HCT116 (cell line): ENCODE measurements around the gene GRIK4. TPM values are rescaled to one million over a fixed set of nuclear protein-coding genes. Genes with fewer than 3 reads are reported as not detected.

ENCODE experiments used
- ATAC-seq: fragments of 200-7000 bp; cut with Tn5 transposase; 2 replicates; pipeline ENCODE4 v1.9.1; 2020; ENCODE audit warnings: mild to moderate bottlenecking, moderate library complexity
- BruUV-seq: library from RNA; stranded (reverse); fragments of 400-500 nt; replicated peaks from 2 replicates; lab custom pipeline; 2021; lab: Mats Ljungman, UMichigan
- CTCF ChIA-PET: fragments of 300-600 bp; sonication (Branson Sonifier 250); formaldehyde crosslinking; loops from one replicate; lab custom pipeline; 2021; ENCODE audit warnings: antibody characterized with exemption; lab: Charles Lee
- POLR2A ChIA-PET: fragments of 300-600, 350-600 bp; sonication (Branson Sonifier 250); formaldehyde crosslinking; loops from one replicate; lab custom pipeline; 2021; ENCODE audit warnings: antibody characterized with exemption; lab: Charles Lee
- RAD21 ChIA-PET, 2 experiments: fragments of 300-600 bp; sonication (Branson Sonifier 250); formaldehyde crosslinking; loops; one replicate each; lab custom pipeline; 2023; ENCODE audit warnings: low total read pairs in 2 of 2; ENCODE audit not compliant: uncharacterized antibody in 2 of 2, unreplicated experiment in 2 of 2, low non-redundant PET in 1 of 2; lab: Charles Lee
- DNase-seq: peaks from one replicate; pipeline ENCODE4 v3.0.0-alpha.2; 2010; ENCODE audit warnings: low read depth, low spot score
- H2AFZ ChIP-seq: fragments of 200-600 bp; shearing (Covaris generic), sonication (generic); 2 replicates; pipeline ENCODE4 v1.6.1; 2017; ENCODE audit warnings: low read depth, mixed run types, mixed read lengths, antibody characterized with exemption, low read length; ENCODE audit not compliant: poor library complexity, severe bottlenecking
- H3K27ac ChIP-seq: 2 replicates; pipeline ENCODE4 v1.5.1; 2012; ENCODE audit warnings: low read depth, low read length
- H3K27me3 ChIP-seq: fragments of 200-600 bp; sonication (generic); 2 replicates; pipeline ENCODE4 v1.6.1; 2016; ENCODE audit warnings: mixed run types, low read length, mixed read lengths; ENCODE audit not compliant: insufficient read depth
- H3K36me3 ChIP-seq, 2 experiments: fragments of 200-500 bp in 1 of 2; fragments of 200-600 bp in 1 of 2; sonication (Bioruptor generic) in 1 of 2; sonication (generic) in 1 of 2; 2 replicates each; pipeline versions ENCODE4 v1.5.1 to v1.6.1; 2014 to 2016; ENCODE audit warnings: low read length in 2 of 2, inconsistent platforms in 1 of 2, mixed read lengths in 1 of 2, mixed run types in 1 of 2; ENCODE audit not compliant: insufficient read depth in 2 of 2, control insufficient read depth in 1 of 2
- H3K4me1 ChIP-seq, 2 experiments: fragments of 200-600 bp in 1 of 2; sonication (generic) in 1 of 2; 2 replicates each; pipeline versions ENCODE4 v1.5.1 to v1.6.1; 2012 to 2017; ENCODE audit warnings: low read length in 2 of 2, inconsistent platforms in 1 of 2, mild to moderate bottlenecking in 1 of 2, mixed read lengths in 1 of 2, mixed run types in 1 of 2, moderate library complexity in 1 of 2; ENCODE audit not compliant: insufficient read depth in 2 of 2, control insufficient read depth in 1 of 2
- H3K4me2 ChIP-seq: fragments of 200-600 bp; sonication (generic); 2 replicates; pipeline ENCODE4 v1.6.1; 2017; ENCODE audit warnings: mixed run types, low read length, mixed read lengths
- H3K4me3 ChIP-seq, 2 experiments: fragments of 200-600 bp in 1 of 2; sonication (generic) in 1 of 2; replicated peaks in 1 of 2; 2 replicates each; pipeline ENCODE4 v1.5.1; 2011 to 2016; ENCODE audit warnings: low read length in 2 of 2, control low read depth in 1 of 2, low read depth in 1 of 2, mild to moderate bottlenecking in 1 of 2, mixed read lengths in 1 of 2, mixed run types in 1 of 2
- H3K79me2 ChIP-seq: fragments of 200-600 bp; sonication (generic); 2 replicates; pipeline ENCODE4 v1.6.1; 2017; ENCODE audit warnings: mild to moderate bottlenecking, mixed run types, low read length, moderate library complexity, mixed read lengths; ENCODE audit not compliant: insufficient read depth
- H3K9ac ChIP-seq: fragments of 200-600 bp; sonication (generic); 2 replicates; pipeline ENCODE4 v1.6.1; 2016; ENCODE audit warnings: low read length, mixed read lengths
- H3K9me2 ChIP-seq: fragments of 200-600 bp; sonication (generic), shearing (Covaris generic); 2 replicates; pipeline ENCODE4 v1.6.1; 2017; ENCODE audit warnings: mixed run types, mild to moderate bottlenecking, moderate library complexity; ENCODE audit not compliant: insufficient read depth
- H3K9me3 ChIP-seq, 2 experiments: fragments of 200-500 bp in 1 of 2; fragments of 200-600 bp in 1 of 2; sonication (Bioruptor generic) in 1 of 2; sonication (generic) in 1 of 2; 2 replicates each; pipeline ENCODE4 v1.6.1; 2014 to 2017; ENCODE audit warnings: low read length in 2 of 2, mixed read lengths in 2 of 2, inconsistent platforms in 1 of 2, low read depth in 1 of 2, mild to moderate bottlenecking in 1 of 2, mixed run types in 1 of 2, moderate library complexity in 1 of 2; ENCODE audit not compliant: control insufficient read depth in 1 of 2, insufficient read depth in 1 of 2
- H4K20me1 ChIP-seq: fragments of 200-600 bp; sonication (generic), shearing (Covaris generic); 2 replicates; pipeline ENCODE4 v1.6.1; 2017; ENCODE audit warnings: mixed run types, mild to moderate bottlenecking, moderate library complexity; ENCODE audit not compliant: insufficient read depth
- EGR1 ChIP-seq: IDR thresholded peaks from 2 replicates; pipeline ENCODE4 v1.6.1; 2012; ENCODE audit warnings: low read depth
- ELF1 ChIP-seq: IDR thresholded peaks from 2 replicates; pipeline ENCODE4 v1.6.1; 2012; ENCODE audit warnings: low read depth, borderline replicate concordance
- EZH2phosphoT487 ChIP-seq: fragments of 200-600 bp; IDR thresholded peaks from 2 replicates; pipeline ENCODE4 v1.6.1; 2018; ENCODE audit warnings: antibody characterized with exemption, borderline replicate concordance
- POLR2A ChIP-seq: IDR thresholded peaks from 2 replicates; pipeline ENCODE4 v1.7.0; 2011; ENCODE audit warnings: borderline replicate concordance; ENCODE audit not compliant: insufficient read depth, insufficient read length; ENCODE audit errors: extremely low read depth
- POLR2AphosphoS5 ChIP-seq: IDR thresholded peaks from 2 replicates; pipeline ENCODE4 v1.6.1; 2011; ENCODE audit warnings: mild to moderate bottlenecking, low read depth, low read length, moderate library complexity
- SP1 ChIP-seq: IDR thresholded peaks from 2 replicates; pipeline ENCODE4 v1.6.1; 2012; ENCODE audit warnings: low read depth
- TCF7L2 ChIP-seq: IDR thresholded peaks from 2 replicates; pipeline ENCODE4 v1.7.0; 2011; ENCODE audit warnings: borderline replicate concordance, inconsistent platforms; ENCODE audit not compliant: insufficient read depth, insufficient read length; ENCODE audit errors: extremely low read depth
- YY1 ChIP-seq: IDR thresholded peaks from 2 replicates; pipeline ENCODE4 v1.6.1; 2011; ENCODE audit warnings: low read length, low read depth, moderate library complexity, mild to moderate bottlenecking; ENCODE audit not compliant: insufficient replicate concordance; ENCODE audit errors: extremely low read depth
- ZNF274 ChIP-seq: fragments of 200-500 bp; sonication (Bioruptor generic); IDR thresholded peaks from 2 replicates; pipeline ENCODE4 v1.6.1; 2014; ENCODE audit warnings: mild to moderate bottlenecking, low read depth, low read length, inconsistent platforms
- intact Hi-C: fragments of 100-400 bp; cut with micrococcal nuclease; formaldehyde crosslinking; loops from 2 replicates; pipeline ENCODE4 v1.10.0; 2022
- total RNA-seq: library from RNA; stranded (reverse); gene quantifications from one replicate; pipeline ENCODE4 v1.2.1, GENCODE V29; 2021; ENCODE audit not compliant: unreplicated experiment
- TF ChIP-seq, protein P1 (sequence below): IDR thresholded peaks from 2 replicates; pipeline ENCODE4 v1.6.1; 2011; ENCODE audit warnings: mild to moderate bottlenecking, low read length, moderate library complexity; ENCODE audit not compliant: insufficient replicate concordance; ENCODE audit errors: extremely low read depth
- TF ChIP-seq, protein P2 (sequence below): IDR thresholded peaks from 2 replicates; pipeline ENCODE4 v1.6.1; 2012; ENCODE audit warnings: low read depth
- TF ChIP-seq, protein P3 (sequence below): IDR thresholded peaks from 2 replicates; pipeline ENCODE4 v1.6.1; 2012
- TF ChIP-seq, protein P4 (sequence below): IDR thresholded peaks from 2 replicates; pipeline ENCODE4 v1.6.1; 2012

GRIK4 gene
- total RNA-seq, 1 experiment from 2014 or later = 0.52 TPM

DNA sequence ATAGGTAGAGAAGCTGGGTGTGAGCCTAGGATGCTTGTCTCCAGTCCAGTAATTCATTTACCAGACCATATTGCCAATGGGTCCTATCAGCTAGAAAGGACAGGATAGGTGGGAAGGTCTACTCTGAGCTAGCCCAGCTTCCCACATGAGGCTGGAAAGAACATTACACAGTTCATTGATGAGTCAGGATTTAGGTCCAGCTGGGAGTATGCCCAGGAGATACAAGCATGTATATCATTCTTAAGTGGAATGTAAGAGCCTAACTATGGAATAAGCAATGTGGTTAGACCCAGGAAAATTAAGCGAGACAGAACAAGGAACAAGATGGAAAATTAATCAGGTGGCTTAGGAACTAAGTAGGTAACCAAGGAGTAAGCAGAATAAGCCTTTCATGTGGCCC lies 453.3 kb downstream of the GRIK4 start:
- no peaks in the 10 kb centered on the region for H3K9me3 ChIP-seq
- no peak overlapping the region for H3K9ac ChIP-seq
- H3K4me2 ChIP-seq = no peak overlapping the region
- H3K4me3 ChIP-seq = no peak overlapping the region
- no peak overlapping the region for H2AFZ ChIP-seq
- no peaks in the 10 kb centered on the region for H4K20me1 ChIP-seq
- no peak for TF ChIP-seq SP1
- no peak for TF ChIP-seq POLR2A
- TF ChIP-seq, protein P1, sequence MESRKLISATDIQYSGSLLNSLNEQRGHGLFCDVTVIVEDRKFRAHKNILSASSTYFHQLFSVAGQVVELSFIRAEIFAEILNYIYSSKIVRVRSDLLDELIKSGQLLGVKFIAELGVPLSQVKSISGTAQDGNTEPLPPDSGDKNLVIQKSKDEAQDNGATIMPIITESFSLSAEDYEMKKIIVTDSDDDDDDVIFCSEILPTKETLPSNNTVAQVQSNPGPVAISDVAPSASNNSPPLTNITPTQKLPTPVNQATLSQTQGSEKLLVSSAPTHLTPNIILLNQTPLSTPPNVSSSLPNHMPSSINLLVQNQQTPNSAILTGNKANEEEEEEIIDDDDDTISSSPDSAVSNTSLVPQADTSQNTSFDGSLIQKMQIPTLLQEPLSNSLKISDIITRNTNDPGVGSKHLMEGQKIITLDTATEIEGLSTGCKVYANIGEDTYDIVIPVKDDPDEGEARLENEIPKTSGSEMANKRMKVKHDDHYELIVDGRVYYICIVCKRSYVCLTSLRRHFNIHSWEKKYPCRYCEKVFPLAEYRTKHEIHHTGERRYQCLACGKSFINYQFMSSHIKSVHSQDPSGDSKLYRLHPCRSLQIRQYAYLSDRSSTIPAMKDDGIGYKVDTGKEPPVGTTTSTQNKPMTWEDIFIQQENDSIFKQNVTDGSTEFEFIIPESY = no peak
- no peak for TF ChIP-seq ELF1
- TF ChIP-seq, protein P2, sequence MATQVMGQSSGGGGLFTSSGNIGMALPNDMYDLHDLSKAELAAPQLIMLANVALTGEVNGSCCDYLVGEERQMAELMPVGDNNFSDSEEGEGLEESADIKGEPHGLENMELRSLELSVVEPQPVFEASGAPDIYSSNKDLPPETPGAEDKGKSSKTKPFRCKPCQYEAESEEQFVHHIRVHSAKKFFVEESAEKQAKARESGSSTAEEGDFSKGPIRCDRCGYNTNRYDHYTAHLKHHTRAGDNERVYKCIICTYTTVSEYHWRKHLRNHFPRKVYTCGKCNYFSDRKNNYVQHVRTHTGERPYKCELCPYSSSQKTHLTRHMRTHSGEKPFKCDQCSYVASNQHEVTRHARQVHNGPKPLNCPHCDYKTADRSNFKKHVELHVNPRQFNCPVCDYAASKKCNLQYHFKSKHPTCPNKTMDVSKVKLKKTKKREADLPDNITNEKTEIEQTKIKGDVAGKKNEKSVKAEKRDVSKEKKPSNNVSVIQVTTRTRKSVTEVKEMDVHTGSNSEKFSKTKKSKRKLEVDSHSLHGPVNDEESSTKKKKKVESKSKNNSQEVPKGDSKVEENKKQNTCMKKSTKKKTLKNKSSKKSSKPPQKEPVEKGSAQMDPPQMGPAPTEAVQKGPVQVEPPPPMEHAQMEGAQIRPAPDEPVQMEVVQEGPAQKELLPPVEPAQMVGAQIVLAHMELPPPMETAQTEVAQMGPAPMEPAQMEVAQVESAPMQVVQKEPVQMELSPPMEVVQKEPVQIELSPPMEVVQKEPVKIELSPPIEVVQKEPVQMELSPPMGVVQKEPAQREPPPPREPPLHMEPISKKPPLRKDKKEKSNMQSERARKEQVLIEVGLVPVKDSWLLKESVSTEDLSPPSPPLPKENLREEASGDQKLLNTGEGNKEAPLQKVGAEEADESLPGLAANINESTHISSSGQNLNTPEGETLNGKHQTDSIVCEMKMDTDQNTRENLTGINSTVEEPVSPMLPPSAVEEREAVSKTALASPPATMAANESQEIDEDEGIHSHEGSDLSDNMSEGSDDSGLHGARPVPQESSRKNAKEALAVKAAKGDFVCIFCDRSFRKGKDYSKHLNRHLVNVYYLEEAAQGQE = no peak
- no peak for TF ChIP-seq EZH2phosphoT487
- TF ChIP-seq POLR2AphosphoS5 = no peak
- no peak for TF ChIP-seq YY1
- TF ChIP-seq, protein P3, sequence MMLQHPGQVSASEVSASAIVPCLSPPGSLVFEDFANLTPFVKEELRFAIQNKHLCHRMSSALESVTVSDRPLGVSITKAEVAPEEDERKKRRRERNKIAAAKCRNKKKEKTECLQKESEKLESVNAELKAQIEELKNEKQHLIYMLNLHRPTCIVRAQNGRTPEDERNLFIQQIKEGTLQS = no peak
- no peak for TF ChIP-seq EGR1
- TF ChIP-seq TCF7L2 = no peak
- TF ChIP-seq ZNF274 = no peak
- TF ChIP-seq, protein P4, sequence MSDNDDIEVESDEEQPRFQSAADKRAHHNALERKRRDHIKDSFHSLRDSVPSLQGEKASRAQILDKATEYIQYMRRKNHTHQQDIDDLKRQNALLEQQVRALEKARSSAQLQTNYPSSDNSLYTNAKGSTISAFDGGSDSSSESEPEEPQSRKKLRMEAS = no peak
- ChIA-PET CTCF (interaction anchor here (0.6 kb wide), 1 partner anchor 230 kb away, joined by 3 read pairs; no protein-coding TSS in a partner anchor), POLR2A (no interaction called here), RAD21 (no interaction called here)
- no peaks in the 10 kb centered on the region for H3K4me1 ChIP-seq
- no peaks in the 10 kb centered on the region for H3K79me2 ChIP-seq
- DNase-seq = no peak
- H3K36me3 ChIP-seq = no peaks in the 10 kb centered on the region
- H3K27ac ChIP-seq = no peak overlapping the region
- no TSS peak for BruUV-seq
- ATAC-seq = no peak
- H3K27me3 ChIP-seq = peaks cover 23% of the 10 kb centered on the region; the same call in 1 of the 2 replicates
- no peaks in the 10 kb centered on the region for H3K9me2 ChIP-seq
- intact Hi-C loops = no loop called here
